Caco-2 (cell line): ENCODE results near the gene DHRSX. TPM values are rescaled to one million over a fixed set of nuclear protein-coding genes. Genes with fewer than 3 reads are reported as not detected.
"Not testable (repeated sequence)": the region's sequence is repeated elsewhere in the genome, so short reads cannot be mapped to it uniquely, and the experiment has no call there.

Source experiments
- BruUV-seq: library from RNA; stranded (reverse); fragments of 400-500 nt; replicated peaks from 2 replicates; lab custom pipeline; 2021; lab: Mats Ljungman, UMichigan
- CTCF ChIA-PET: fragments of 300-600 bp; sonication (Branson Sonifier 250); formaldehyde crosslinking; loops from one replicate; lab custom pipeline; 2022; ENCODE audit warnings: antibody characterized with exemption; lab: Charles Lee
- POLR2A ChIA-PET: fragments of 300-600 bp; sonication (Branson Sonifier 250); formaldehyde crosslinking; loops from one replicate; lab custom pipeline; 2022; ENCODE audit warnings: antibody characterized with exemption; lab: Charles Lee
- DNase-seq, 2 experiments: peaks; one replicate each; pipeline versions ENCODE4 v3.0.0 to v3.0.0-alpha.2; 2020 to 2022
- H3K27me3 ChIP-seq: replicated peaks from 2 replicates; pipeline ENCODE4 v1.6.0; 2011; ENCODE audit warnings: low read length; ENCODE audit not compliant: control insufficient read depth, insufficient read depth
- H3K36me3 ChIP-seq: 2 replicates; pipeline ENCODE4 v1.5.1; 2011; ENCODE audit warnings: low read length; ENCODE audit not compliant: control insufficient read depth, insufficient read depth
- H3K4me1 ChIP-seq: fragments of 250-450 bp; sonication (Bioruptor Pico); 2 replicates; pipeline ENCODE4 v1.5.1; 2020; ENCODE audit warnings: mild to moderate bottlenecking
- H3K4me3 ChIP-seq: 2 replicates; pipeline ENCODE4 v1.5.1; 2011; ENCODE audit warnings: low read depth, mild to moderate bottlenecking, control low read depth, low read length
- H3K9me3 ChIP-seq: fragments of 250-450 bp; sonication (Bioruptor Pico); 2 replicates; pipeline ENCODE4 v1.5.1; 2020; ENCODE audit warnings: mild to moderate bottlenecking, moderate library complexity
- H3K27ac Mint-ChIP-seq: one replicate; pipeline ENCODE4 v1.8.0; 2022; ENCODE audit warnings: mixed read lengths; ENCODE audit not compliant: unreplicated experiment
- H3K27me3 Mint-ChIP-seq: one replicate; pipeline ENCODE4 v1.8.0; 2022; ENCODE audit warnings: mixed read lengths; ENCODE audit not compliant: insufficient read depth, unreplicated experiment
- H3K36me3 Mint-ChIP-seq: one replicate; pipeline ENCODE4 v1.8.0; 2022; ENCODE audit warnings: mild to moderate bottlenecking, mixed read lengths; ENCODE audit not compliant: insufficient read depth, unreplicated experiment
- H3K4me1 Mint-ChIP-seq: one replicate; pipeline ENCODE4 v1.8.0; 2022; ENCODE audit warnings: low read depth, mixed read lengths; ENCODE audit not compliant: unreplicated experiment
- H3K4me3 Mint-ChIP-seq: one replicate; pipeline ENCODE4 v1.8.0; 2022; ENCODE audit warnings: mild to moderate bottlenecking, moderate library complexity, mixed read lengths; ENCODE audit not compliant: unreplicated experiment
- H3K9me3 Mint-ChIP-seq: one replicate; pipeline ENCODE4 v1.8.0; 2022; ENCODE audit warnings: mixed read lengths; ENCODE audit not compliant: unreplicated experiment
- CTCF ChIP-seq, 2 experiments: fragments of 200-600 bp in 1 of 2; IDR thresholded peaks; 1 replicate in 1 of 2; 2 replicates in 1 of 2; pipeline versions ENCODE4 v1.5.1 to v1.8.0; 2011 to 2022; ENCODE audit warnings: antibody characterized with exemption in 1 of 2, control low read depth in 1 of 2, inconsistent platforms in 1 of 2, low read depth in 1 of 2, low read length in 1 of 2, mild to moderate bottlenecking in 1 of 2, moderate library complexity in 1 of 2; ENCODE audit not compliant: insufficient read depth in 1 of 2, severe bottlenecking in 1 of 2, unreplicated experiment in 1 of 2
- intact Hi-C: fragments of 100-400 bp; cut with micrococcal nuclease; formaldehyde crosslinking; loops from one replicate; pipeline ENCODE4 v1.10.0; 2022; ENCODE audit not compliant: unreplicated experiment
- total RNA-seq: library from RNA; stranded (reverse); gene quantifications from 2 replicates; pipeline ENCODE4 v1.2.3, GENCODE V29; 2022

DHRSX gene
- total RNA-seq, 1 experiment from 2014 or later: 64.1 TPM

- no peak overlapping the region for H3K4me3 Mint-ChIP-seq
- CTCF ChIA-PET: no interaction called here
- no peak for TF ChIP-seq CTCF (IDR thresholded peaks at IDR 0.05; ENCODE audit: insufficient read depth in 1 of 2, low read depth in 1 of 2, low read length in 1 of 2, severe bottlenecking in 1 of 2, unreplicated experiment in 1 of 2)
These were observed 17.2 kb downstream of the DHRSX start for GRCh38 chrX:2483398-2484060.

GRCh38 chrX:2481597-2481996 is 19.2 kb downstream of the DHRSX start:
- H3K27me3 ChIP-seq, H3K27ac Mint-ChIP-seq, intact Hi-C loops, POLR2A ChIA-PET, H3K4me3 Mint-ChIP-seq, H3K9me3 Mint-ChIP-seq, DNase-seq, H3K27me3 Mint-ChIP-seq, BruUV-seq, H3K4me3 ChIP-seq, CTCF ChIA-PET, H3K36me3 ChIP-seq, H3K9me3 ChIP-seq: not testable (repeated sequence)
- H3K4me1 Mint-ChIP-seq: peaks cover 18% of the 10 kb centered on the region
- H3K4me1 ChIP-seq: peaks cover 18% of the 10 kb centered on the region
- H3K36me3 Mint-ChIP-seq: peaks cover 49% of the 10 kb centered on the region

More at GRCh38 chrX:2483398-2484060, 17.2 kb downstream of the DHRSX start:
- BruUV-seq: no TSS peak
- Histone ChIP-seq H3K9me3 (no peaks in the 10 kb centered on the region), H3K4me1 (peaks cover 15% of the 10 kb centered on the region), H3K36me3 (peaks cover 6% of the 10 kb centered on the region), H3K27me3 (no peaks in the 10 kb centered on the region), H3K4me3 (no peak overlapping the region)
- DNase-seq: no peak
- Mint-ChIP-seq H3K27me3 (no peaks in the 10 kb centered on the region), H3K36me3 (peaks cover 62% of the 10 kb centered on the region), H3K27ac (no peak overlapping the region), H3K9me3 (no peaks in the 10 kb centered on the region), H3K4me1 (peaks cover 9% of the 10 kb centered on the region)
- POLR2A ChIA-PET: no interaction called here
- intact Hi-C loops: no loop called here

DNA sequence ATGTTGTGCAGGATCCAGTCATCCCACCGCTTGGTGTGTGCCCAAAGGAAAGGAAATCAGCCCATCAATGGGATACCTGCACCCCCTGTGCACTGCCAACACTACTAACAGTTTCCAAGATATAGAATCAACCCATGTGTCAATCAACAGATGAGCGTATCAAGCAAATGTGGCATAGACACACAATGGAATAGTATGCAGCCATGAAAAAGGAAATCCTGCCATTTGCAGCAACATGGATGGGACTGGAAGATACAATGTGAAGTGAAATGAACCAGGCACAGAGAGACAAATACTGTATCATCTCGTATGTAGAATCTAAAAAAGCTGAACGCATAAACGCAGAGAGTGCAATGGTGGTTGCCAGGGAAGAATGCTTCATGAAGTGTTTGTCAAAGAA is 20.8 kb downstream of the DHRSX start:
- H3K9me3 Mint-ChIP-seq, H3K4me3 Mint-ChIP-seq, DNase-seq, BruUV-seq, POLR2A ChIA-PET, CTCF ChIA-PET, H3K27me3 Mint-ChIP-seq, H3K4me3 ChIP-seq, H3K27ac Mint-ChIP-seq, intact Hi-C loops, H3K27me3 ChIP-seq, H3K36me3 ChIP-seq, H3K9me3 ChIP-seq: not testable (repeated sequence)
- H3K4me1 ChIP-seq: peaks cover 29% of the 10 kb centered on the region
- Mint-ChIP-seq H3K36me3 (peaks cover 33% of the 10 kb centered on the region), H3K4me1 (peaks cover 18% of the 10 kb centered on the region)

GRCh38 chrX:2479420-2479780 is 21.4 kb downstream of the DHRSX start:
- peaks cover 30% of the 10 kb centered on the region for H3K36me3 Mint-ChIP-seq
- peaks cover 3% of the 10 kb centered on the region; the same call in 1 of the 2 replicates for H3K36me3 ChIP-seq
- ChIA-PET CTCF (no interaction called here), POLR2A (no interaction called here)
- H3K27me3 Mint-ChIP-seq: no peaks in the 10 kb centered on the region
- H3K4me1 ChIP-seq: peaks cover 35% of the 10 kb centered on the region
- H3K9me3 ChIP-seq: no peaks in the 10 kb centered on the region
- H3K4me3 ChIP-seq: no peak overlapping the region
- intact Hi-C loops: no loop called here
- no peaks in the 10 kb centered on the region for H3K9me3 Mint-ChIP-seq
- no peak for TF ChIP-seq CTCF (IDR thresholded peaks at IDR 0.05; ENCODE audit: insufficient read depth in 1 of 2, low read depth in 1 of 2, low read length in 1 of 2, severe bottlenecking in 1 of 2, unreplicated experiment in 1 of 2)
- H3K27ac Mint-ChIP-seq: no peak overlapping the region
- no peak for DNase-seq
- H3K4me1 Mint-ChIP-seq: peaks cover 18% of the 10 kb centered on the region
- no peaks in the 10 kb centered on the region for H3K27me3 ChIP-seq
- no peak overlapping the region for H3K4me3 Mint-ChIP-seq
- no TSS peak for BruUV-seq
